Kasumi-1 (cell line): Measurements from ENCODE around the gene GRP.
"Not testable (repeated sequence)": the region's sequence is repeated elsewhere in the genome, so short reads cannot be mapped to it uniquely, and the experiment has no call there.

Experiments used
- DNase-seq, 2 experiments: peaks; one replicate each; lab custom pipeline; 2025; lab: John Stamatoyannopoulos, UW

The GRP gene

DNA sequence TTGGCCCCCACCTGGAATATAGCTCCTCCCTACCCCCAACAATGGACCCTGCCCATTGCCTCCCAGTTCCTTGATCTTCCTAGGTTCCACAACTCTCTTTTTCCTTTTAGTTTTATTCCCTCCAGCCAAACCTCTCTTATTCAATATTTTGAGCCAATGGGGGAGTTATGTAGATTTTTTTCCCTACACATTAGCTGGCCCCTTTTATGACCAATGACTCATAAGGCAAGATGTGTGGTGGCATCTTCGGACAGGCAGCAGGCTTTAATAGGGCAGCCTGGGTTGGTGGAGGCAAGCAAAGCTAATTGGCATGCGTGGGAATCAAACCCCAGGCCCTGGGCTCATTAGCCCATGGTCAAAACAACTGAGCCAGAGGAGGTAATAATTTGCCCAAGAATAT is 9.2 kb downstream of the GRP start:
- DNase-seq, result no peak

DNA sequence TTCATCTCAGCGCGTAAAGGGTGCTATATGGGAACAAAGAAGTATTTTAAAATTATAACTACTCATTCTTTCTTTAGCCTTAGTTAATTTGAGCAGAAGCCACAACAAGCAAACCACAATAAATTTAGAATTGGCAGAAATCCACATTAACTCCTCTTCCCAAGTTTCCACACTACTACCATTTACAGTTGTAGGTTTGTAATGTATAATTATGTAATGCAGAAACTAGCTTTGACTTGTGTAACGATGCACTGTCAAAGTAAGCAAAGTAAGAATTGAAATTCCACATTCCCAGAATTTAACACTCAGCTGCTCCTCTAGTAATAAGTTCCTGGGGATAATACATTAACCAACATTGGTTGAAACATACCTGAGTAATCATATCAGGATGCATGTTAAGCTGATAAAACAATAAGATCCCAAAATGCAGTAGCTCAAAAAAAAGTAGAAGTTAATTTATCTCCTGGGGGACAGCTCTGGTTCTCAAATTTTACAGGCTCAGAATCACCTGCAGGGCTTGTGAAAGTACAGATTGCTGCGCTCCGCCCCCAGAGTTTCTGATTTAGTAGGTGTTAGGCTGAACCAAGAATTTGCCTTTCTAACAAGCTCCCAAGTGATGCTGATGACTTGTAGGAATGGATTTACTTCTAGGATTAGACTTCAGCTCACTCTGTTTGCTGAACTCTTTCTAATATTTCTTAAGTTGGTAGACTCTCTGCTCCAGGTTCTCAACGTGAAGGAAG is 9.9 kb downstream of the GRP start:
- no peak for DNase-seq

DNA sequence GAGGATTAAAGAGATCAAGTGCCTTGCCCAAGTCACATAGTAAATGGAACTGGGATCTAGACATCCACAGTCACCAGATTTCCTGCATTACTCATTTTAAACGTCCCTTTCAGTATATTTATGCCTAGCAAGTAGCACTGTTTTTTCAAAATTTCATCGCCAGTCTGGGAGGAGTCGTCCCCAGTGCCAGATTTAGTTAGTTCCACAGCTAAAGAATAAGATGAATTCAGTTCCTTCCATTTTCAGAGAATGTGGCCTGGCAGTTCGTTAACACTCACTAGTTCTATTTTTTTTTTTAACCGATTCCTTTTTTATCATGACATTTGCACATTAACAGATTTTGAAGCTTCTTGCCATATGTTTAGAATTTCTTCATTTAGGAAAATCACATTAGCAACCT is 11.2 kb downstream of the GRP start:
- no peak for DNase-seq

DNA sequence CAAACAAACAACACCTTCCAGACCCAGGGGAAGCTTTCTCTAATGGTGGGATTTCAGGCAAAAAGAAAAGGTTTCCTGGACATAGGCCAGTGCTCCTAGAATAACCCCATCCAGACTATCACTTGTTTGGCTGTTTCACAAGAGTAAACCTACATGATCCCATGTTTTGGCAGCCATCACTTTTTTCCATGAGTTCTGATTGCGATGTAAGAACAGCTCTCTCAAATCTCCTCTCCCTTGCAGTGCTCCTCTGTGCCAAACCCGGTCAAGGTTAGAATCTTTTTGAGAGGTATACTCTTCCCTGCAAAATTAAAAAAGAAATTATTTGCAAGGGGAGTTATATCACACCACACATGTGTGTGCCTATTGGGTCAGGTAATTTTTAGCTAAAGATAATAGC is 11.9 kb downstream of the GRP start:
- DNase-seq, result no peak

DNA sequence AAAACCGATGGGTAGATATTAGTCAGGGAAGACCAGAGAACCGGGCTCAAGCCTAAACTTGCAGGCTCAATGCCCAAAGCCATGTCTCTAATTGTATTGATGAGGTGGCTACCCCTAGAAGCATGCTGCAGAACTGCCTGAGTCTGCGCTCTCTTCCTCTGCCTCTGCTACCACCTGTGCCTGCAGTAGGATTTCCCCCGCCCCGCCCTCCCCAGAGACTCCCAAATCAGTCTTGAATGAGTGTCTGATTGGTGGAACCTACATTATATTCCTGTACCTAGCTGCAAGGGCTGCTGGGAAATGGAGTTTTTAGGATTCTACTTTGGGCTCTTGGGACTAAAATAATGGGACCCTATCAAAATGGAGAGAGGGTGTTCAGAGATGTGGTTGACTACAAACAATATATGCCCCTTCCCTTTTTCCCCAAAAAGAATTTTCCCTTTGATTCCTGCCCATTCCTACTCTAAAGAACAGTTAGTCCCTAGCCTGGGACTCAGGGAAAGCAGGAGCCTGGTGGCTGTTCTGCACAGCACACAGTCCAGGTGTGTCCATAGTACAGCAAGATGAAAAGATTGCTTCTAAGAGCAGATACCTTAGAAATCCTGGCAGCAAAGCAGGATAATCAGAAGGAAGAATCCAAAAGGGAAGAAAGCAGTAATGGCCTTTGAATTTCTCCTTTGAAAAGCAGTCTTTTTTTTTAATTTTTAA is 12.5 kb downstream of the GRP start:
- no peak for DNase-seq

DNA sequence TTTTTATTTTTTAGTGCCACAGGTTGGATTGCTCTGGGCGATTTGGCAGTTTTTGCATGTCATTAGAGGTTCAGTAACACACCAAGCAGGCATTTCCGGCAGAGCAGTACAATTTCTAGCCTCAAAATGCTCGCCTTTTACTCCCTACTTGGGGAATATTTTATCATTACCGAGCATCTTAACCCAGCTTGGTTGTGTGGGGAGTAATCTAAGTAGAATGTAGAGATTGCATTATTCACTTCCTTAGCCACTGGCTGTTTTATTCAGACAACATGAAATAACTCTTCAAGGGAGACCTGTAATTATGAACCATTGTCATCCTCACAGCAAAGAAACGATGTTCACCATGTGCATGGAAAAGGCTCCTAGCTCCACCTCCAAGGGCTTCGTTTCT is 13.1 kb downstream of the GRP start:
- DNase-seq, result no peak

DNA sequence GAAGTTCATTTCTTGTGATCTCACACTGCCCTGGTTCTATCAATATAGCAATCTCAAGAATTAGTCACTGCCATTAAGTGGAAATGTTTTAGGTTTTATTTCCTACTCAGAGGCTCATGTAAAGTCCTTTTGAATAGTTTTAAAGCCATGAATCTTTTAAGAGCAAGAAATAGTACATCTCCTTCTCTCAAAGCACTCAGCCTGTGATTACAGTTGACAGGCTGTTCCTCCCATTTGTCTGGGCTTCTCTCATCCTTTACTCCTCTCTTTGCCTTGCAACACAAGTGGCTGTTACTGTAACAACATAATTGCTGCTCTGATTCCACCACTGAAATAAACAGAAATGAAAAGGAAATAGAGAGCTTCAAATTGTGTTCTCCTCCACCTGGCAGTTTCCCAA is 18.4 kb downstream of the GRP start:
- DNase-seq, result no peak

DNA sequence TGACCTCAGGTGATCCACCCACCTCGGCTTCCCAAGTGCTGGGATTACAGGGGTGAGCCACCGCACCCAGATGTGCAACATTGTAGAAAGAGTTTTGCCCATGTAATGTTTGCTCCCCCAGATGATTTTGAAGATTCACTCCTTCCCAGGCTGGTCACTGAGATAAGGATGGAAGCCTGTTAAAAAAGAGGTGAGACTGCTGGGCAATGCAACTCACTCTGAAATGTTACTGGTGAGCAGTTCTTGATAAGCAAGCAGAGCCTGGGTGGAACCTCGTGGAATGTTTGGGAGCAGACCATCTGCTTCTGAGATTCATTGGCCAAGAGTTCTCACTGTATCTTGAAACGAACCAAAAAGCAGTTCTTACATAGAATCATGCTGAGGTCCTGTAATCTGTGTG is 19.7 kb downstream of the GRP start:
- DNase-seq, result no peak

DNA sequence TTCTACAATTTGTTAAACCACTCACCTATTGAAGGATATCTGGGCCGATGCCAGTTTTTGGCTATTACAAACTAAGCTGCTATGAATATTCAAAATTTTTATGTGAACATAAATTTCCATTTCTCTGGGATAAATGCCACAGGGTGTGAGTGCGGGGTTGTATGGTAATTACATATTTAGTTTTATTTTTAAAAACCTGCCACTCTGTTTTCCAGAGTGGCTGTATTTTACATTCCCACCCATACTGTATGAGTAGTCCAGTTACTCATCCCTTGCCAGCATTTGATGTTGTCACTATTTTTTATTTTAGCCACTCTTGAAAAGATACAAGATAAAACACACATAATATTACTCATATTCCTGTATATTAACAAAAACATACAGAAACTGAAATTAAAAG is 22.9 kb downstream of the GRP start:
- DNase-seq, result no peak

DNA sequence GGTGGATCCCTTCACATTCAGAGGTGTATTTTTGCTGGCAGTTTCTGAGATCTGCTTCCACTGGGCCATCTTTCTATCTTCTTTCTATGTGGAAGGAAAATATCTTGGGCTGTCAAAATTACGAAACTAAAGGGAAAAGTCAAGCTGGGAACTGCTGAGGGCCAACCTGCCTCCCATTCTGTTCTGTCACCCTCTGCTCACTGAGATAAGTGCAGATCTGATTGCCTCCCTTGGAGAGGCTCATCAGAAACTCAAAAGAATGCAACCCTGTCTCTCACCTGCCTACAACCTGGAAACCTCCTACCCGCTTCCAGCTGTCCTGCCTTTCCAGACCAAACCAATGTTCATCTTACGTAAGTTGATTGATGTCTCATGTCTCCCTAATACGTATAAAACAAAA is 26.8 kb downstream of the GRP start:
- no peak for DNase-seq

DNA sequence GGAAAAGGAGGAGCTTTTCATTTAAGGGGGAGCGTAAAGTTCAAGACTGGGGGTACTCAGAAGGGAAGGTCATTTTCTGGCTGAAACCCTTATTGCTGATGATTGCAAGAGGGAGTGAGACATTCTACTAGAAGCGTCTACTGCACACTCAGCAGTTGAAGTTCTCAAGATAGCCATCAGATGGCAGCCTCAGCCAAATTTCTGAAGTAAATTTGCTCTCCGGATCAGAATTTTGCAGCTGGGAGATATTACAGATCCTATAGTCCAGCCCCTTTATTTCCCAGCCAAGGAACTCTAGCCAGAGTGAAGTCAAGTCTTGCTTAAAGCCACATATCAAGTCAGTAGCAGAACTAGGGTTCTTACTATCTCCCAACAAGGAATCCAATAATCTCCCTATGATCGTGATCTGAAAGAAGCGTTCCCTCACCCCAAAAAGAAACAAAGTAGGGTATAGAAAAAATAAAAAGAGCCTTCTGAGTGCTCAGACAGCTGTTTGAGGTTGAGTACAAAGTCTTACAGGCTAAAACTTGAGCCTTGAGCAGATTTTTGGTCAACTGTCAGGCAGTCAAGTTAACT is 29.3 kb downstream of the GRP start:
- peak; percentile 68 to 72 for DNase-seq

DNA sequence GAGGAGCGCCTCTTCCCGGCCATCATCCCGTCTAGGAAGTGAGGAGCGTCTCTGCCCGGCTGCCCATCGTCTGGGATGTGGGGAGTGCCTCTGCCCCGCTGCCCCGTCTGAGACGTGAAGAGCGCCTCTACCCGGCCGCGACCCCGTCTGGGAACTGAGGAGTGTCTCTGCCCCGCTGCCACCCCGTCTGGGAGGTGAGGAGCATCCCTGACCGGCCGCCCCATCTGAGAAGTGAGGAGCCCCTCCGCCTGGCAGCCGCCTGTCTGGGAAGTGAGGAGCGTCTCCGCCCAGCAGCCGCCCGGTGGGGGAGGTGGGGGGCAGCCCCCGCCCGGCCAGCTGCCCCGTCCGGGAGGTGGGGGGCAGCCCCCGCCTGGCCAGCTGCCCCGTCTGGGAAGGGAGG is 35.5 kb downstream of the GRP start:
- not testable (repeated sequence) for DNase-seq

DNA sequence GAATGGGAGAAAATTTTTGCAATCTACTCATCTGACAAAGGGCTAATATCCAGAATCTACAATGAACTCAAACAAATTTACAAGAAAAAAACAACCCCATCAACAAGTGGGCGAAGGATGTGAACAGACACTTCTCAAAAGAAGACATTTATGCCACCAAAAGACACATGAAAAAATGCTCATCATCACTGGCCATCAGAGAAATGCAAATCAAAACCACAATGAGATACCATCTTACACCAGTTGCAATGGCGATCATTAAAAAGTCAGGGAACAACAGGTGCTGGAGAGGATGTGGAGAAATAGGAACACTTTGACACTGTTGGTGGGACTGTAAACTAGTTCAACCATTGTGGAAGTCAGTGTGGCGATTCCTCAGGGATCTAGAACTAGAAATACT is 41.9 kb downstream of the GRP start:
- not testable (repeated sequence) for DNase-seq

DNA sequence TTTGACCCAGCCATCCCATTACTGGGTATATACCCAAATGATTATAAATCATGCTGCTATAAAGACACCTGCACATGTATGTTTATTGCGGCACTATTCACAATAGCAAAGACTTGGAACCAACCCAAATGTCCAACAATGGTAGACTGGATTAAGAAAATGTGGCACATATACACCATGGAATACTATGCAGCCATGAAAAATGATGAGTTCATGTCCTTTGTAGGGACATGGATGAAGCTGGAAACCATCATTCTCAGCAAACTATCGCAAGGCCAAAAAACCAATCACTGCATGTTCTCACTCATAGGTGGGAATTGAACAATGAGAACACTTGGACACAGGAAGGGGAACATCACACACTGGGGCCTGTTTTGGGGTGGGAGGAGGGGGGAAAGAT is 42.3 kb downstream of the GRP start:
- DNase-seq, result not testable (repeated sequence)

DNA sequence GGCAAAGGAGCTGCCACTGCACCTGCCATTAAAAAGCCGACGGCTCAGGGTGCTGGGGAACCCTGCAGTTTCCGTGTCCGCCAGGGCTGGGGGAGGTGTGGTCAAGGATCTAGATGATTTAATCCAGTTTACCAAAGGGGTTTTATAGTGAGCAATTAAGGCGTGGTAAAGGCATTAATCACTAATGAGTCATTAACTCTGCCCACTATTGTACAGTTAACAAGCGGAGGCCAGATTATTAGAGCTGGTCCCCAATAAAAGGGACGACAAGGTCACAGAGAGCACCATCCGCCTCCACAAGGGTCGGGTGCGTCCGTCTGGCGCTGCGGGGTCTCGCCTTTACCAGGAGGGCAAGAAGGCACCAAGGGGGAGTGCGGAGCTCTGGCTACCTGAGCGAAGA is 43.7 kb downstream of the GRP start:
- DNase-seq, result no peak

DNA sequence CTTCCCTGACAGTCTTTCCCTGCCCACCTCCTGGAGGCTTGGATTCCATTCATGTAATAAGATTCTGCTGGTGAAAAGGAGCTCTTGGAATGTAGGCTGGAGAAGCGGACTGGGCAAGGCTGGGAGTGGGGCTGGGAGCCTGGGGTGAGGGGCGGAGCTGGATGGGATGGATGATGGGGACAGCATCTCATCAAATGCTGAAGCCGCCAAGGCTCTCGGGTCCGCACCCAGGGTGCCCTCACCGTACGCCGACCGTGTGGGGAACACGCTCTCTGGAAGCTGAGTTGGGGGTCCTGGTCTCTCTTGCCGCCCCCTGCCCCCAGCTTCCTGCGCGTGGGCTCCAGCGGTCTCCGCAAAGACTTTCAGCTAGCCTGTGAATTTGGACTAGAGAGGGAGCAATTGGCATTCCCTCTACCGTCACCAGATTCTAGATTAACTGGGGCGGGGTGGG is 44.2 kb downstream of the GRP start:
- no peak for DNase-seq

DNA sequence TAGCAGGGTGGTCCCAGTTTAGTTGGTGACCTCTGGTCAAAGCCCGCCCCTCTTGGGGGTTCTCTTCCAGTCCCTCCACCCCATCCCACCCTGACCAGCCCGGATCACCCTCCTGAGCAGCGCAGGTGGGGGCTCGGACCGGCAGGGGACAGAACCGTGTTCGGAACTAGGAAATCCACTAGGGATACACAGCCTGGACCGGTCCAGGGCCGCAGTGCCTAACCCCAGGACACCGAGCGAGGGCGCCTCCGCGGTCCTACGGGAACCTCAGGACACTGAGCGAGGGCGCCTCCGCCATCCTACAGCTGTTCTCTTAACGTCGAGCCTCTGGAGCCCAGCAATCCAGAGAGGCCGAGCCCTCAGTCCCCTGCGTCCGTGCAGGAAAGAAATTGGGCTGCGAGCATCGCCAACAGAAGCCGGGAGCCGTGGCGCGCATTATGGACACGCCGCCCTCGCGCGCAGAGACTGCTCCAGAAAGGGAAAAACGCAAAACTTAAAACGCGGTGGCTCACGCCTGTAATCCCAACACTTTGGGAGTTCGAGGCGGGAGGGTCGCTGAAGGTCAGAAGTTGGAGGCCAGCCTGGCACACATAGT is 44.8 kb downstream of the GRP start:
- DNase-seq, result no peak

DNA sequence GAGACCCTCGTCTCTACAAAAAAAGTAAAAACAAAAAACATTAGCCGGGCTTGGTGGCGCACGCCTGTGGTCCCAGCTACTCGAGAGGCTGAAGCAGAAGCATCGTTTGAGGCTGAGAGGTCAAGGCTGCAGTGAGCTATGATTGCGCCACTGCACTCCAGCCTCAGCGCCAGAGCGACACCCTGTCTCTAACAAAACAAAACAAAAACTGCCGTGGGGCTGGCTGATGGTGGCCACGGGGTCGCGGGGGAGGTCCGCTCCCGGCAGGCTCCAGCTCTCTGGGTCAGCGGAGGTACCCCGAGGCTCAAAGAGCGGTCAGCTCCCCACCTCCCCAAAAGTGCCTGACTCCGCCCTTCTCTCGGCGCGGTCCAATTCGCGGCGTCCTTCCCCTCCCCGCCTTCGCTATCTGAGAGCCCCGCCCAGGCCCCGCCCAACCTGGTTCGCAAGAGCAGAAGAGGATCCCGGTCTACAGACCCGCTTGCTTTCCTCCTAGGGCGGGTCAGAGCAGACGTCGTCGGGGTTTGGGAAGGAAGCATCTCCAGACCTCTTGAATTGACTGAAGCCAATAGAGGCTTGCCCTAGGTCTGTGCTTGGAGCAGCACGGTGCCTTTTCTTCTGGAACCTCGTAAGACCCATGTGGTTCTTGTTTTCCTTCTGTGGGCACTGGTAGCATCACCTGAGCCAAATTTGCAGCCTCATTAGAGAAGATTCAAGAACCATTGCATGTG is 45.5 kb downstream of the GRP start:
- no peak for DNase-seq

DNA sequence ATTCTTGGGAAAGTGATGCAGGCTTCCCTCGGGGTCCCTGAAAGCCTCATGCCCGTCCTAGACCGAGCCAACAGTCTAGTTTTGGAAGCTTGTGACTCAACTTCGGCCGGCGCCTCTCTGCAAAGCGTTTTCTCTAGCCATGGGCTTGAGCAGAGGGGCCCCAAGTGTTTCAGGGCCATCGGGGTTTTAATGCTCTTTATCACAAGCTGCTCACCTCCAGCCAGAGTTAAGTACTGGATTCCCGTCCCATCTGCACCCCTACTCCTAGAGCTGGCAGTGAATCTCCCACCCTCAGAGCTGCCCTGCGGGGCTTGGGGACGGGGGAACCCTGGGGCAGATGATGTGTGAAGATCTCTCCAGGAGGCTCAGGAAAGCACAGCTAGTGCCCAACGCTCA is 46.0 kb downstream of the GRP start:
- no peak for DNase-seq

DNA sequence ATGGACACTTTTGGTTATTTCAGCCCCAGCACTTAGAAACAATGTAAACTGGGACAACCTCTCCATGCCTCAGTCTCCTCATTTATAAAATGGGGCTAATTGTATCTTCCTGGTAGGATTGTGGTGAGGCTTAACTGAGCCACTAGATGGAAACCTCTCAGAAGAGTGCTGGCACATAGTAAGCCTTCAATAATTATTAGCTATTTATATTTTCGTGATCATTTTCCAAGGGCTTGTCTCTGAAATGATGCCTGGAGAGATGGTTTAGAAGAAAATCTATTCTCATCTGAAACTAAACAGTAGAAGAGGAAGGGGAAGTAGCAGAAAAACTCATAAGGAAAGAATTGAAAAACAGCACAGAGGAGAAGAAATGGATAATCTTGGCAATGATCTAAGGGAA is 46.5 kb downstream of the GRP start:
- DNase-seq, result no peak

DNA sequence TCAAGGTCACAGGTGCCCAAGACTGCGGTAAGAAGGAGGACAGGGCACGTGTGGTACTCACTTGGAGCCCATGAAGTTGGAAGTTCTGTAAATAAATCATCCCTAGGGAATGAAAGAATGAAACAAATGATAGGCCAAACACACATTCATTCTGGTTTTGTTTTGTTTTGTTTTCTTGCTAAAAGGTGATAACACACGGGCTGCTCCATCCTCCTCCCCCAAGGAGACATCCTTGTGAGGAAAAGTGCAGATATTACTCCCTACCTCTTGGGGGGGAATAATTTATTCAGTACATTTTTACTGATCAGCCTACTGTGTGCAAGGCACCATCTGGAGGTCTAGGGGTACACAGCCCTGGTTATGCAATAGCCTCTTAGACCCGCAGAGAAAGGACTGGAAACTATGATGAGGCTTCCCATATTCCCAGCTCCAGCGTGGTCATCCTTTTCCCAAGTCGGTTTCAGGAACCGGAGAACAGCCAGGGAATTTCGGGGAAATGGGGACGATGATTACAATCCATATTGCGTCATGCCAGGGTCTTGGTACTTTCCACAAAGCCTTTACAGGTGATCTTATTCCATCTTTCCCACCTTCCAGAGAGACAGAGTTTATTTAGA is 47.0 kb downstream of the GRP start:
- DNase-seq, result no peak
